Transverse colon (tissue), 4 donors: Measurements from ENCODE around the gene HAL. TPM values are rescaled to one million over a fixed set of nuclear protein-coding genes. Genes with fewer than 3 reads are reported as not detected.

Experiments
- DNase-seq: peaks from one replicate; pipeline ENCODE4 v3.0.0-alpha.2; 2019
- H3K27ac ChIP-seq, 4 donors: fragments of 200-600 bp; sonication (generic); 2 replicates each; pipeline ENCODE4 v1.5.1; 2016 to 2018; ENCODE audit warnings: inconsistent platforms in 4 of 4
- H3K27me3 ChIP-seq: fragments of 200-600 bp; sonication (generic); 2 replicates; pipeline ENCODE4 v1.5.1; 2017; ENCODE audit warnings: inconsistent platforms
- H3K36me3 ChIP-seq, 4 donors: fragments of 200-600 bp; sonication (generic); 2 replicates each; pipeline ENCODE4 v1.5.1; 2017 to 2019; ENCODE audit warnings: inconsistent platforms in 4 of 4
- H3K4me1 ChIP-seq, 4 donors: fragments of 200-600 bp; sonication (generic); 2 replicates each; pipeline ENCODE4 v1.5.1; 2017 to 2020; ENCODE audit warnings: inconsistent platforms in 4 of 4
- H3K4me3 ChIP-seq, 4 donors: fragments of 200-600 bp; sonication (generic); 1 replicate in 1 of 4; 2 replicates in 3 of 4; pipeline versions ENCODE4 v1.5.1 to v1.6.1; 2017 to 2019; ENCODE audit warnings: inconsistent platforms in 4 of 4
- H3K9me3 ChIP-seq, 2 donors: fragments of 200-600 bp; sonication (generic); 2 replicates each; pipeline ENCODE4 v1.5.1; 2017 to 2019; ENCODE audit warnings: inconsistent platforms in 2 of 2
- EP300 ChIP-seq: sonication (generic); formaldehyde crosslinking; IDR thresholded peaks from one replicate; pipeline ENCODE4 v1.6.1; 2017; ENCODE audit warnings: antibody characterized with exemption, low read depth
- POLR2A ChIP-seq: fragments of 450-650 bp; IDR thresholded peaks from one replicate; pipeline ENCODE4 v1.6.1; 2016; ENCODE audit warnings: antibody characterized with exemption, mild to moderate bottlenecking, moderate library complexity
- POLR2AphosphoS5 ChIP-seq, 3 donors: sonication (generic); formaldehyde crosslinking; IDR thresholded peaks; one replicate each; pipeline ENCODE4 v1.6.1; 2016; ENCODE audit warnings: antibody characterized with exemption in 3 of 3
- WGBS, 2 donors: methylation state at CpG; one replicate each; pipeline ENCODE4 v1.1.5; 2018; ENCODE audit warnings: low coverage in 1 of 2; 5-methylcytosine and 5-hydroxymethylcytosine counted together
- in situ Hi-C, 4 donors: fragments of 200-750 bp; cut with MboI; loops; one replicate each; pipeline versions ENCODE4 v1.15.0 to v1.15.1; 2017; ENCODE audit warnings: low sequenced_read_pairs in 3 of 4, low pct_ligation_motif_present in 1 of 4, low pct_unique_long_range_greater_than_20kb in 1 of 4
- intact Hi-C: fragments of 100-400 bp; cut with DNase I; formaldehyde crosslinking; loops from one replicate; pipeline ENCODE4 v1.15.1; 2023; ENCODE audit warnings: low total_unique reads
- total RNA-seq, 4 donors: library from RNA; depleted of rRNA; stranded (reverse); fragments of >200 nt; gene quantifications; one replicate each; pipeline ENCODE4 v1.1.0, GENCODE V29; 2016
- TF ChIP-seq, protein P1 (sequence below), 5 experiments: fragments of 200-600 bp in 3 of 5; fragments of 450-650 bp in 2 of 5; sonication (generic) in 3 of 5; IDR thresholded peaks; 1 replicate in 2 of 5; 2 replicates in 3 of 5; pipeline ENCODE4 v1.5.1; 2016 to 2017; ENCODE audit warnings: antibody characterized with exemption in 5 of 5, inconsistent platforms in 3 of 5, mild to moderate bottlenecking in 2 of 5, moderate library complexity in 1 of 5

Gene HAL
- total RNA-seq, 4 donors from 2014 or later = 1.1 to 3.3 (median 2.6) TPM; not detected in 1

GRCh38 chr12:96029826-96030225 lies 33.7 kb upstream of the HAL start:
- Histone ChIP-seq H3K27me3 (no peaks in the 10 kb centered on the region), H3K4me1 (peaks cover 9 to 26% (median 14%) of the 10 kb centered on the region in 4 donors), H3K4me3 (no peak overlapping the region), H3K36me3 (peaks cover 0 to 15% (median 6%) of the 10 kb centered on the region in 4 donors), H3K27ac (no peak overlapping the region), H3K9me3 (no peaks in the 10 kb centered on the region)
- WGBS, 2 donors = 91 to 100% methylated on average over 2 of the region's 2 CpGs
- DNase-seq = no peak
- in situ Hi-C loops = no loop called here
- TF ChIP-seq POLR2A = no peak
- no peak for TF ChIP-seq EP300
- TF ChIP-seq, protein P1, sequence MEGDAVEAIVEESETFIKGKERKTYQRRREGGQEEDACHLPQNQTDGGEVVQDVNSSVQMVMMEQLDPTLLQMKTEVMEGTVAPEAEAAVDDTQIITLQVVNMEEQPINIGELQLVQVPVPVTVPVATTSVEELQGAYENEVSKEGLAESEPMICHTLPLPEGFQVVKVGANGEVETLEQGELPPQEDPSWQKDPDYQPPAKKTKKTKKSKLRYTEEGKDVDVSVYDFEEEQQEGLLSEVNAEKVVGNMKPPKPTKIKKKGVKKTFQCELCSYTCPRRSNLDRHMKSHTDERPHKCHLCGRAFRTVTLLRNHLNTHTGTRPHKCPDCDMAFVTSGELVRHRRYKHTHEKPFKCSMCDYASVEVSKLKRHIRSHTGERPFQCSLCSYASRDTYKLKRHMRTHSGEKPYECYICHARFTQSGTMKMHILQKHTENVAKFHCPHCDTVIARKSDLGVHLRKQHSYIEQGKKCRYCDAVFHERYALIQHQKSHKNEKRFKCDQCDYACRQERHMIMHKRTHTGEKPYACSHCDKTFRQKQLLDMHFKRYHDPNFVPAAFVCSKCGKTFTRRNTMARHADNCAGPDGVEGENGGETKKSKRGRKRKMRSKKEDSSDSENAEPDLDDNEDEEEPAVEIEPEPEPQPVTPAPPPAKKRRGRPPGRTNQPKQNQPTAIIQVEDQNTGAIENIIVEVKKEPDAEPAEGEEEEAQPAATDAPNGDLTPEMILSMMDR (IDR thresholded peaks at IDR 0.05) = no peak
- no peak for TF ChIP-seq POLR2AphosphoS5 (IDR thresholded peaks at IDR 0.05)
- intact Hi-C loops = loop anchor here (5.0 kb wide), 1 partner anchor 538 kb away; no protein-coding TSS in a partner anchor

GRCh38 chr12:96028538-96028937 lies 32.4 kb upstream of the HAL start:
- intact Hi-C loops = loop anchor here (5.0 kb wide), 1 partner anchor 536 kb away; no protein-coding TSS in a partner anchor

GRCh38 chr12:96026331-96026730 lies 30.2 kb upstream of the HAL start:
- peaks cover 0 to 40% (median 17%) of the 10 kb centered on the region in 4 donors for H3K36me3 ChIP-seq
- H3K9me3 ChIP-seq = no peaks in the 10 kb centered on the region
- in situ Hi-C loops (no loop called here), intact Hi-C loops (loop anchor here (5.0 kb wide), 1 partner anchor 534 kb away; no protein-coding TSS in a partner anchor)
- TF ChIP-seq EP300 (no peak), POLR2AphosphoS5 (IDR thresholded peaks at IDR 0.05) (no peak), POLR2A (no peak)
- TF ChIP-seq, protein P1 (IDR thresholded peaks at IDR 0.05) = no peak
- no peak overlapping the region for H3K27ac ChIP-seq
- DNase-seq = no peak
- no peaks in the 10 kb centered on the region for H3K27me3 ChIP-seq
- no peak overlapping the region for H3K4me3 ChIP-seq
- 94 to 100% methylated on average over 1 of the region's 1 CpG for WGBS, 2 donors
- H3K4me1 ChIP-seq = no peaks in the 10 kb centered on the region

More at GRCh38 chr12:96028538-96028937, 32.4 kb upstream of the HAL start:
- no peak for DNase-seq
- no peak overlapping the region for H3K4me3 ChIP-seq
- H3K36me3 ChIP-seq = peaks cover 0 to 22% (median 8%) of the 10 kb centered on the region in 4 donors
- no peaks in the 10 kb centered on the region for H3K27me3 ChIP-seq
- peaks cover 0 to 13% (median 4%) of the 10 kb centered on the region in 4 donors for H3K4me1 ChIP-seq
- in situ Hi-C loops = no loop called here
- TF ChIP-seq EP300 (no peak), POLR2A (no peak), POLR2AphosphoS5 (IDR thresholded peaks at IDR 0.05) (no peak)
- TF ChIP-seq, protein P1 (IDR thresholded peaks at IDR 0.05) = no peak
- no peak overlapping the region for H3K27ac ChIP-seq
- no peaks in the 10 kb centered on the region for H3K9me3 ChIP-seq
- 73 to 88% methylated on average over 1 of the region's 1 CpG for WGBS, 2 donors

DNA sequence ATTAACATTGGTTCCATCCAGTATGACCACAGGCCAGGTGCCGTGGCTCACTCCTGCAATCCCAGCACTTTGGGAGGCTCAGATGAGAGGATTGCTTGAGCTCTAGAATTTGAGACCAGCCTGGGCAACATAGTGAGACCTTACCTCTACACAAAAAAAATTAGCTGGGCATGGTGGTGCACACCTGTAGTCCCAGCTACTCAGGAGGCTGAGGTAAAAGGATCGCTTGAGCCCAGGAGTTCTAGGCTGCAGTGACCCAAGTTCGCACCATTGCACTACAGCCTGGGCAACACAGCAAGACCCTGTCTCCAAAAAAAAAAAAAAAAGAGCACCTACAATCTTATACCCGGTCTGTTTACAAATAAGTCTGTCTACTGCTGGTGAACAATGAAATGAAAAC lies 29.4 kb upstream of the HAL start:
- intact Hi-C loops = loop anchor here (5.0 kb wide), 1 partner anchor 533 kb away; no protein-coding TSS in a partner anchor
- Histone ChIP-seq H3K36me3 (peaks cover 0 to 40% (median 17%) of the 10 kb centered on the region in 4 donors), H3K27ac (no peak overlapping the region), H3K27me3 (no peaks in the 10 kb centered on the region), H3K4me1 (no peaks in the 10 kb centered on the region), H3K9me3 (no peaks in the 10 kb centered on the region), H3K4me3 (no peak overlapping the region)
- TF ChIP-seq EP300 = no peak
- no peak for TF ChIP-seq POLR2A
- TF ChIP-seq, protein P1 (IDR thresholded peaks at IDR 0.05) = no peak
- no peak for TF ChIP-seq POLR2AphosphoS5 (IDR thresholded peaks at IDR 0.05)
- DNase-seq = no peak
- WGBS, 2 donors = 88 to 99% methylated on average over 1 to 4 of the region's 4 CpGs
- in situ Hi-C loops = no loop called here
